ENCODE measurements around the gene STK10.

Gene STK10

GRCh38 chr5:172082180-172082579, 105.8 kb downstream of the STK10 start:
- no peak for DNase-seq

- no peak for DNase-seq
Measured at GRCh38 chr5:172079876-172080275, 108.1 kb downstream of the STK10 start.

GRCh38 chr5:172078726-172079345, 109.2 kb downstream of the STK10 start:
- DNase-seq: no peak

- no peak for DNase-seq
Measured at GRCh38 chr5:172077664-172078425, 110.2 kb downstream of the STK10 start.

- DNase-seq: no peak
Measured at GRCh38 chr5:172076761-172077244, 111.2 kb downstream of the STK10 start.

GRCh38 chr5:172075656-172076055, 112.4 kb downstream of the STK10 start:
- DNase-seq: no peak

- no peak for DNase-seq
Measured at GRCh38 chr5:172074896-172075295, 113.1 kb downstream of the STK10 start.

GRCh38 chr5:172071309-172071875, 116.6 kb downstream of the STK10 start:
- no peak for DNase-seq

GRCh38 chr5:172065431-172066065, 122.5 kb downstream of the STK10 start:
- no peak for DNase-seq

GRCh38 chr5:172064766-172065165, 123.3 kb downstream of the STK10 start:
- no peak for DNase-seq

- no peak for DNase-seq
Measured at GRCh38 chr5:172064358-172064757, 123.7 kb downstream of the STK10 start.

- DNase-seq: no peak
Measured at GRCh38 chr5:172063463-172064235, 124.4 kb downstream of the STK10 start.

- no peak for DNase-seq
Measured at GRCh38 chr5:172059661-172060100, 128.3 kb downstream of the STK10 start.

- DNase-seq: no peak
Measured at GRCh38 chr5:172058088-172058487, 129.9 kb downstream of the STK10 start.

- DNase-seq: no peak
Measured at GRCh38 chr5:172055996-172056395, 132.0 kb downstream of the STK10 start.

GRCh38 chr5:172055421-172055820, 132.6 kb downstream of the STK10 start:
- no peak for DNase-seq

GRCh38 chr5:172054611-172055153, 133.3 kb downstream of the STK10 start:
- no peak for DNase-seq

GRCh38 chr5:172052450-172053236, 135.4 kb downstream of the STK10 start:
- no peak for DNase-seq

GRCh38 chr5:172051643-172052339, 136.2 kb downstream of the STK10 start:
- no peak for DNase-seq

- DNase-seq: no peak
Measured at GRCh38 chr5:172050080-172050479, 137.9 kb downstream of the STK10 start.

GRCh38 chr5:172049226-172049796, 138.7 kb downstream of the STK10 start:
- DNase-seq: no peak

Data from NCI-H1092 (cell line).